GM10248 (cell line): ENCODE data around the gene BCKDK.

Experiments used
- CTCF ChIA-PET: fragments of 300-600 bp; sonication (Branson Sonifier 250); formaldehyde crosslinking; extraction: SDS; loops from one replicate; lab custom pipeline; 2021; ENCODE audit warnings: antibody characterized with exemption; lab: Yijun Ruan, JAX
- POLR2A ChIA-PET: fragments of 350-650 bp; sonication (Branson Sonifier 250); formaldehyde crosslinking; extraction: SDS; loops from one replicate; lab custom pipeline; 2020; ENCODE audit warnings: antibody characterized with exemption; lab: Yijun Ruan, JAX
- DNase-seq: peaks from one replicate; pipeline ENCODE4 v3.0.0; 2012; ENCODE audit errors: extremely low spot score
- TF ChIP-seq, protein P1 (sequence below): IDR thresholded peaks from 2 replicates; pipeline ENCODE4 v1.5.1; 2012; ENCODE audit warnings: mild to moderate bottlenecking, low read depth; ENCODE audit errors: extremely low read depth, missing control alignments, control extremely low read depth

BCKDK gene

DNA sequence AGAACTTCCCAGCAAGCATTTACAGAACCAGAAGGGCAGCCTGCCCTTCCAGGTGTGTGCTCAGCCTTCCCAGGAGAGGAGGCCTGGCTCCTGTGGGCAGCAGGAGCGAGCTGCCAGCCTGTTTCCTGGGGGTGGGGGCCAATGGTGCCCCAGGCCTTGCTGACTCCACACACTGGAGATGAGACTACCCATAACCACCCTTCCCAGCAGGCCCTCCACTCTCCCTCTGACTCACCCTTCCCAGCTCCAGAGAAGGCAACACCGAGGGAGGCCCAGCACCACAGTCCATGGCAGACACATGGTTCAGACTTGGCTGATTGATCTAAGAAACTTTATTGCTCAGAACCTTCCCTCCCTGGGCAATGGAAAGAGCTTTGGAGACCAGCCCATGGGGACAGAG is 17.6 kb upstream of the BCKDK start:
- no peak for DNase-seq
- CTCF ChIA-PET = interaction anchor here (1.6 to 1.9 kb wide), 2 partner anchors 10 to 15 kb away, joined by 4 to 5 read pairs; no protein-coding TSS in a partner anchor
- POLR2A ChIA-PET = no interaction called here
- TF ChIP-seq, protein P1, sequence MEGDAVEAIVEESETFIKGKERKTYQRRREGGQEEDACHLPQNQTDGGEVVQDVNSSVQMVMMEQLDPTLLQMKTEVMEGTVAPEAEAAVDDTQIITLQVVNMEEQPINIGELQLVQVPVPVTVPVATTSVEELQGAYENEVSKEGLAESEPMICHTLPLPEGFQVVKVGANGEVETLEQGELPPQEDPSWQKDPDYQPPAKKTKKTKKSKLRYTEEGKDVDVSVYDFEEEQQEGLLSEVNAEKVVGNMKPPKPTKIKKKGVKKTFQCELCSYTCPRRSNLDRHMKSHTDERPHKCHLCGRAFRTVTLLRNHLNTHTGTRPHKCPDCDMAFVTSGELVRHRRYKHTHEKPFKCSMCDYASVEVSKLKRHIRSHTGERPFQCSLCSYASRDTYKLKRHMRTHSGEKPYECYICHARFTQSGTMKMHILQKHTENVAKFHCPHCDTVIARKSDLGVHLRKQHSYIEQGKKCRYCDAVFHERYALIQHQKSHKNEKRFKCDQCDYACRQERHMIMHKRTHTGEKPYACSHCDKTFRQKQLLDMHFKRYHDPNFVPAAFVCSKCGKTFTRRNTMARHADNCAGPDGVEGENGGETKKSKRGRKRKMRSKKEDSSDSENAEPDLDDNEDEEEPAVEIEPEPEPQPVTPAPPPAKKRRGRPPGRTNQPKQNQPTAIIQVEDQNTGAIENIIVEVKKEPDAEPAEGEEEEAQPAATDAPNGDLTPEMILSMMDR = no peak

DNA sequence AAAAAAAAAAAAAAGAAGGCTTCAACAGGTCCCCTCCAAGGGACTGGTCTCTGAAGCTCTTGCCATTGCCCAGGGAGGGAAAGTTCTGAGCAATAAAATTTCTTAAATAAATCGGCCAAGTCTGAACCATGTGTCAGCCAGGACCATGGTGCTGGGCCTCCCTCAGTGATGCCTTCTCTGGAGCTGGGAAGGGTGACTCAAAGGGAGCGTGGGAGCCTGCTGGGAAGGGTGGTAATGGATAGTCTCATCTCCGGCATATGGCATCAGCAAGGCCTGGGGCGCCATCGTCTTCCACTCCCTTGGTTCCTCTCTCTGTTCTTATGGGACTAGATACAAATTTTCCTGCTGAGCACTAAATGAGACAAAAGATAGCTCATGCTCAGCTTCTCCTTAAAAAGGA is 15.9 kb upstream of the BCKDK start:
- CTCF ChIA-PET = interaction anchor here (0.8 to 4.4 kb wide), 6 partner anchors 20 to 290 kb away, joined by 3 to 21 read pairs (median 4); partner anchors contain the start of genes HSD3B7 and KAT8
- TF ChIP-seq, protein P1 = no peak
- POLR2A ChIA-PET = interaction anchor here (0.6 kb wide), 1 partner anchor 275 kb away, joined by 3 read pairs; no protein-coding TSS in a partner anchor
- DNase-seq = no peak

DNA sequence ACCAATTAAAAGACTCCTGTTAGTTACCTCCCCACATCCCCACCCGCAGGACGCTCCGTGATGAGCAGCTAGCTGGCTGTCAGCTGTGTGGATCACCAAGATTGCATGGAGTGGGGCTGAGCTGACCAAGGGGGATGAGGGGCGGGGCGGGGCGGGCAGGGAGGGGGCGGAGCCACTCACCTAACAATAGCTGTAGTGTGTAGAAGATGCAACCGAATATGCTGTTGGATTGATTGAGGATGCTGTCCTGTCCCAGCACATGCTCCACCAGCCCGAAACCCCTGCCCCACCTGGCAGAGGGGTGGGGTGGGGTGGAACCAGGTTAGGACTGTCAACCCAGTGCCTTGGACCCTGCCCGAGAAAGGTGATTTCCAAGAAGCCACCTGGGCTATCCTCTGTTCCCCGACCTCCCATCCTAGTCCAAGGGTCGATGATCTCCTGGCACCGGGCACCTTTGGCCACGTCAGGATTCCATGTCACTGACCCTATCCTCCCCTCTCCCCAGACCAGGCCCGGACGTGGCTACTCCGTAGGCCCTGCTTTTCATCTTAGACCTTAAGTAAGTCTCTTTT is 15.0 kb upstream of the BCKDK start:
- TF ChIP-seq, protein P1 = no peak
- no peak for DNase-seq
- POLR2A ChIA-PET = interaction anchor here (0.6 kb wide), 1 partner anchor 133 kb away, joined by 6 read pairs; no protein-coding TSS in a partner anchor
- CTCF ChIA-PET = interaction anchor here (1.2 to 4.4 kb wide), 4 partner anchors 17 to 290 kb away, joined by 4 to 21 read pairs (median 8); partner anchors contain the start of gene HSD3B7

DNA sequence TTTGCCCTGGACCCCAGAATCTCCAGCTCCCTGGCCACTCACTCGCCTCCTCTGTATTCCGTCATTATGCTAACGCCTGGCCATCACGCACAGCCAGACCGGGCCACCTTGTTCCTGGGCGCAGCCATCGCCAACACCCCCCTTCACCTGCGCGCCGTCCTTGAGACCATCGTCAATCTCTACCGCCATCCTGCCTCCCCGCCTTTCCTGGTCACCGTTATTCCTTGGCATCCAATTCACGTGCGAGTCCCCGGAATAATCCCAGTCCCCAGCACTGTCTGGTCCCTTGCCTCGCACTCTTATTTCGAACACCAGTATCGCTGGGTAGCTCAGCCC is 14.1 kb upstream of the BCKDK start:
- ChIA-PET POLR2A (no interaction called here), CTCF (interaction anchor here (0.8 to 4.4 kb wide), 5 partner anchors 18 to 109 kb away, joined by 3 to 32 read pairs (median 6); partner anchors contain the start of genes HSD3B7, ZNF646 and ZNF668)
- TF ChIP-seq, protein P1 = no peak
- DNase-seq = no peak

DNA sequence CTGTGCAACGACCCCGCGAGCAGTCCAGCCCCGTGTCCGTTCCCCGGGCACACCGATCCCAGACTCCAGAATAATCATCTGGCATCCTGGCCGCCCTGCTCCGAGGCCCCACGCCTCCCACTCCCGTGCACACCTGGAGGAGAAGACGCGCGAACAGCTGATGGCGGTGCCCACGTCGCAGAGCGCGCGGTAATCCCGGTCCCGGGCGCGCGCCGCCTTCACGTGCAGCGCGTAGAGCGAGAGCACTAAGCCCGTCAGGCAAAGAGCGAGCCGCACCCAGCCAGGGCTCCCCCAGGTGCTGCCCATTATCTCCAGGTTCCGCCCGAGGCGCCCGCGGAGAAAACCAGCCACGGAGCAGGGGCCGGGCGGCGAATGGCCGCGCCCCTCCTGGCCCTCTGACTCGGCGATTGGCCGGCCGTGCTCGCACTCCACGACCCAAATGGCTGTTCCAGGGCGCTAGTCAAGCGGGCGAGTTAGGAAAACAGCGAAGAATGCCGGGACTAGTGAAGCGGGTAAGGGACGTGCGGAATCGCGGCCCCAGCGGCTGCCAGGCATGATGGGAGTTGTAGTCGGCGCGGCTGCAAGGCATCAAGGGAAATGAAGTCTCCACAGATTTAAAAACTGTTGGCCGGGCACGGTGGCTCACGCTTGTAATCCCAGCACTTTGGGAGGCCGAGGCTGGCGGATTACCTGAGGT is 13.6 kb upstream of the BCKDK start, which contains the start of gene VKORC1:
VKORC1 (minus strand) TSS at position 374 of the 697 bp plus-strand sequence; CDS start at position 306, 68 bp downstream.
- ChIA-PET CTCF (interaction anchor here (0.8 to 4.4 kb wide), 6 partner anchors 19 to 140 kb away, joined by 3 to 32 read pairs (median 6); partner anchors contain the start of genes HSD3B7, ZNF646 and ZNF668), POLR2A (no interaction called here)
- DNase-seq = peak; percentile 91
- TF ChIP-seq, protein P1 = no peak
